Lower leg skin (tissue), 4 donors: ENCODE measurements around the gene ZNF106. TPM values are rescaled to one million over a fixed set of nuclear protein-coding genes. Genes with fewer than 3 reads are reported as not detected.

Source experiments
- DNase-seq, 2 donors: peaks; one replicate each; pipeline ENCODE4 v3.0.0-alpha.2; 2019; ENCODE audit warnings: low spot score in 2 of 2
- H3K4me3 ChIP-seq: fragments of 200-600 bp; sonication (generic); 2 replicates; pipeline ENCODE4 v1.5.1; 2017; ENCODE audit warnings: mild to moderate bottlenecking, low read depth; ENCODE audit not compliant: poor library complexity, severe bottlenecking
- CTCF ChIP-seq, 3 donors: fragments of 450-650 bp; IDR thresholded peaks; one replicate each; pipeline ENCODE4 v1.5.1; 2016; ENCODE audit warnings: antibody characterized with exemption in 3 of 3, mild to moderate bottlenecking in 3 of 3, moderate library complexity in 2 of 3
- POLR2A ChIP-seq, 2 donors: fragments of 450-650 bp; IDR thresholded peaks; one replicate each; pipeline ENCODE4 v1.6.1; 2016 to 2017; ENCODE audit warnings: antibody characterized with exemption in 2 of 2, mild to moderate bottlenecking in 1 of 2, moderate library complexity in 1 of 2
- WGBS, 2 donors: methylation state at CpG; one replicate each; pipeline ENCODE4 v1.1.5; 2018; 5-methylcytosine and 5-hydroxymethylcytosine counted together
- intact Hi-C: fragments of 100-400 bp; cut with DNase I; formaldehyde crosslinking; loops from one replicate; pipeline ENCODE4 v1.15.0; 2023; ENCODE audit warnings: low total_unique reads
- total RNA-seq, 4 donors: library from RNA; depleted of rRNA; stranded (reverse); fragments of >200 nt; gene quantifications; one replicate each; pipeline ENCODE4 v1.1.0, GENCODE V29; 2016

ZNF106 gene
- total RNA-seq, 4 donors from 2014 or later = 23.1 to 40.0 (median 31.1) TPM

GRCh38 chr15:42403389-42403788 is 87.6 kb downstream of the ZNF106 start:
- TF ChIP-seq CTCF (IDR thresholded peaks at IDR 0.05) (no peak), POLR2A (IDR thresholded peaks at IDR 0.05) (no peak)
- DNase-seq = no peak
- intact Hi-C loops = no loop called here
- 85 to 93% methylated on average over 6 to 7 of the region's 7 CpGs for WGBS, 2 donors
- H3K4me3 ChIP-seq = no peak overlapping the region

DNA sequence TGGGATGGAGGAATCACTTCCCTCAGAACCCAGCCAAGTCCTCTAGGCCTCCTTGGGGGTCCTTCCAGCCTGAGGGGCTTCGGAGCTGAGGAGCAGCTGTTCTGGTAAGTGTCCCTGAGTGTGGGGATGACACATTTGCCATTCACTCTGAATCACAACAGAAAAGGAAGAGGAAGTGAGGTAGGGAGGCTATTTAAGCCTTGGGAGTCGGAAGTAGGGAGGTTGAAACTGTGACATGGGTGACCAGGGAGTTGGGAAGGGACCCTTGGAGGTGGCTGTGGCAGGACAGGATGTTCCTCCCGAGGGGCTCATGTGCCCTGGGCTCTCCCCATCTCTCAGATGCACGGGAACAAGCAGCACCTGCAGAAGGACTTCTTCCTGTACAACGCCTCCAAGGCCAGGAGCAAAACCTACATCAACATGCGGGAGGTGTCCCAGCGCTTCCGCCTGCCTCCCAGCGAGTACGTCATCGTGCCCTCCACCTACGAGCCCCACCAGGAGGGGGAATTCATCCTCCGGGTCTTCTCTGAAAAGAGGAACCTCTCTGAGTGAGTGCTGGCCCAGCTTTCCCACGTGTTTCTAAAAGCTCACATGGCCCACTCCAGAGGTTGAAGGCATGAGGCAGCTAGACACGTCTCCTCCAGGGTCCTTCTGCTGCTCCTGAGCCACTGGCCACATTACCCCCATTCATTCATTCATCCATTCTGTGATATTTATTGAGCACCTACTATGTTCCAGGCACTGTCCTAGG is 88.3 kb downstream of the ZNF106 start:
- WGBS, 2 donors = 89 to 90% methylated on average over 14 to 15 of the region's 15 CpGs
- H3K4me3 ChIP-seq = no peak overlapping the region
- DNase-seq = no peak
- no peak for TF ChIP-seq POLR2A (IDR thresholded peaks at IDR 0.05)
- TF ChIP-seq CTCF (IDR thresholded peaks at IDR 0.05) = no peak
- intact Hi-C loops = no loop called here

DNA sequence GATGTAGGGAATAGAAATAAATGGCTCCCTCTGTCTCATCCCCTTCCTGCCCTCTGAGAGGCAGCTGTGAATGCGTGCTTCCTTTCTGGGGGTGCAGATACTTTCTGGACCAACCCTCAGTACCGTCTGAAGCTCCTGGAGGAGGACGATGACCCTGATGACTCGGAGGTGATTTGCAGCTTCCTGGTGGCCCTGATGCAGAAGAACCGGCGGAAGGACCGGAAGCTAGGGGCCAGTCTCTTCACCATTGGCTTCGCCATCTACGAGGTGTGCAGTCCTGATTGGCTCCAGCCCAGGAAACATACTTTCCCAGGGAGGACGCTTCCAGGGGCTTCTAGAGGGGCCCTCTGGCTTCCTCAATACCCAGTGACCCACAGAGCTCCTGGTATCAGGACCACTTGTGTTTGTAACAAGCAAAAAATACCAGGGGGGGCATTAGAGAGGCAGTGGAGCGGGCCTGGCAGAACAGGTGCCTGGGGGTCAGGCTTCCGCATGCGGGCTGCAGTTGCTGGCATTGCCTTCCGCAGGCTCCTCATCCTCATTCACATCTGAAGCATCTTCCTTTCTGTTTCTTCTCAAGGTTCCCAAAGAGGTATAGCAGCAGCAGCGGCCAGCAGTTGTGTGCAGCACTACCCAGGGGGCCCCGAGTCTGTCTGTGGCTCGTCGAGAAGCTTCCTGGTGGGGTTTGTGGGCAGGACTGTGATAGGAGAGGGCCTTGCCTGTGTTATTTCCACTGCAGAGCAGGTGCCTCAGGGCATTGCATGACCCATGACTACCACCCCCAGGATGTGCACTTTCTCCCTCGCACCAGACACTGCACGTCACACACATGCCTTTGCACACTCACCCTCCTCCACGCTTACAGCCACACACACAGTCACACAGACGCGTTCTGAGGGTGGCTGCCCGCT is 89.1 kb downstream of the ZNF106 start:
- no peak for TF ChIP-seq CTCF (IDR thresholded peaks at IDR 0.05)
- no peak for TF ChIP-seq POLR2A (IDR thresholded peaks at IDR 0.05)
- WGBS, 2 donors = 85 to 90% methylated on average over 24 of the region's 24 CpGs
- intact Hi-C loops = no loop called here
- H3K4me3 ChIP-seq = no peak overlapping the region
- DNase-seq = no peak

- no peak for TF ChIP-seq CTCF (IDR thresholded peaks at IDR 0.05)
- no peak for TF ChIP-seq POLR2A (IDR thresholded peaks at IDR 0.05)
- H3K4me3 ChIP-seq = no peak overlapping the region
- intact Hi-C loops = no loop called here
- DNase-seq = no peak
- WGBS, 2 donors = 72 to 100% methylated on average over 1 of the region's 1 CpG
Measured at GRCh38 chr15:42395838-42396237, 95.1 kb downstream of the ZNF106 start.

GRCh38 chr15:42394106-42394505 is 96.8 kb downstream of the ZNF106 start:
- peak in 1 of 2 donors; percentile 69 for DNase-seq
- intact Hi-C loops = no loop called here
- no peak overlapping the region for H3K4me3 ChIP-seq
- TF ChIP-seq POLR2A (IDR thresholded peaks at IDR 0.05) = no peak
- no peak for TF ChIP-seq CTCF (IDR thresholded peaks at IDR 0.05)
- 82 to 89% methylated on average over 13 of the region's 13 CpGs for WGBS, 2 donors
